Measurements from ENCODE around the gene SND1. TPM values are rescaled to one million over a fixed set of nuclear protein-coding genes. Genes with fewer than 3 reads are reported as not detected.

SND1 gene
- total and polyA plus RNA-seq, 2 of the 4 experiments (the other 2 are of a cell fraction), result 154 to 294 TPM

GRCh38 chr7:127761196-127761595 is 109.2 kb downstream of the SND1 start:
- Histone ChIP-seq H4K8ac (ENCODE audit: low read depth in 2 of 2, low read length in 2 of 2) (no peak overlapping the region), H3K4me1 (ENCODE audit: control insufficient read depth, insufficient read depth, low read length) (no peaks in the 10 kb centered on the region), H3K56ac (ENCODE audit: extremely low read depth, insufficient read depth, low read length) (no peak overlapping the region), H3K4me2 (ENCODE audit: low read depth, low read length) (no peak overlapping the region), H2BK20ac (ENCODE audit: low read depth, low read length) (no peak overlapping the region), H4K5ac (ENCODE audit: low read depth, low read length) (no peak overlapping the region), H2AFZ (replicated peaks; ENCODE audit: low read length, poor library complexity) (no peak overlapping the region), H3K27ac (ENCODE audit: insufficient read depth, low read length) (no peak overlapping the region), H4K91ac (ENCODE audit: insufficient read depth, low read depth, low read length) (no peak overlapping the region), H2AK9ac (replicated peaks; ENCODE audit: low read depth, low read length, poor library complexity) (no peak overlapping the region), H2BK15ac (ENCODE audit: low read depth, low read length) (no peak overlapping the region), H2AK5ac (ENCODE audit: low read depth, low read length) (no peak overlapping the region), H3K9me3 (ENCODE audit: control insufficient read depth, insufficient read depth, low read length) (no peaks in the 10 kb centered on the region), H4K20me1 (ENCODE audit: insufficient read depth, low read length) (peaks cover 59% of the 10 kb centered on the region), H3K14ac (replicated peaks; ENCODE audit: low read depth, low read length) (no peak overlapping the region), H3K36me3 (ENCODE audit: control insufficient read depth, insufficient read depth, low read length) (peaks cover 4% of the 10 kb centered on the region; the same call in 1 of the 2 replicates), H3K9ac (ENCODE audit: low read depth, low read length) (no peak overlapping the region), H3K23ac (ENCODE audit: low read depth, low read length) (no peak overlapping the region), H3K79me1 (ENCODE audit: low read depth in 1 of 2, low read length in 2 of 2) (peaks cover 57 to 77% of the 10 kb centered on the region in 2 experiments), H3K9me1 (ENCODE audit: insufficient read depth, low read length) (peaks cover 11% of the 10 kb centered on the region), H3K27me3 (ENCODE audit: control insufficient read depth, insufficient read depth, low read length) (no peaks in the 10 kb centered on the region), H2BK120ac (ENCODE audit: low read depth, low read length) (no peak overlapping the region), H3K4ac (ENCODE audit: low read depth, low read length) (no peak overlapping the region), H2BK5ac (ENCODE audit: low read depth, low read length, poor library complexity, severe bottlenecking) (no peak overlapping the region), H3K18ac (ENCODE audit: low read depth, low read length) (no peak overlapping the region), H3K4me3 (ENCODE audit: insufficient read depth, low read depth, low read length) (no peak overlapping the region)
- no CpG with 5 or more reads among the region's 2 CpGs for WGBS, 2 experiments (ENCODE audit: extremely low coverage in 2 of 2, insufficient read length in 1 of 2)
- no TSS peak for BruUV-seq (replicated peaks)
- ChIA-PET POLR2A (ENCODE audit: unreplicated experiment) (no interaction called here), CTCF (no interaction called here)
- dilution Hi-C loops (cut with HindIII; ENCODE audit: low sequenced_read_pairs, unreplicated experiment) (no loop called here), in situ Hi-C loops (cut with MboI; ENCODE audit: low sequenced_read_pairs) (no loop called here), intact Hi-C loops (cut with micrococcal nuclease) (no loop called here)
- ATAC-seq (ENCODE audit: low read depth) (no peak), DNase-seq (no peak)
- TF ChIP-seq MAZ (IDR thresholded peaks at IDR 0.05; ENCODE audit: borderline replicate concordance, low read depth, low read length) (no peak), BHLHE40 (IDR thresholded peaks at IDR 0.05; ENCODE audit: low read depth, low read length) (no peak), MXI1 (IDR thresholded peaks at IDR 0.05; ENCODE audit: borderline replicate concordance, low read depth, low read length) (no peak), MAFK (IDR thresholded peaks at IDR 0.05; ENCODE audit: low read depth, low read length) (no peak), CEBPB (IDR thresholded peaks at IDR 0.05; ENCODE audit: low read depth, low read length) (no peak), RFX5 (IDR thresholded peaks at IDR 0.05; ENCODE audit: low read depth, low read length) (no peak), RCOR1 (IDR thresholded peaks at IDR 0.05; ENCODE audit: insufficient replicate concordance, low read length) (no peak), FOS (IDR thresholded peaks at IDR 0.05; ENCODE audit: low read depth, low read length) (no peak), CHD1 (IDR thresholded peaks at IDR 0.05; ENCODE audit: low read depth, low read length) (no peak), POLR2A (IDR thresholded peaks at IDR 0.05; ENCODE audit: low read depth, low read length) (no peak), NFE2L2 (IDR thresholded peaks at IDR 0.05; ENCODE audit: low read depth, low read length) (no peak), RAD21 (IDR thresholded peaks at IDR 0.05; ENCODE audit: low read length) (no peak), SMC3 (IDR thresholded peaks at IDR 0.05; ENCODE audit: low read depth, low read length) (no peak)
- TF ChIP-seq, protein P1, sequence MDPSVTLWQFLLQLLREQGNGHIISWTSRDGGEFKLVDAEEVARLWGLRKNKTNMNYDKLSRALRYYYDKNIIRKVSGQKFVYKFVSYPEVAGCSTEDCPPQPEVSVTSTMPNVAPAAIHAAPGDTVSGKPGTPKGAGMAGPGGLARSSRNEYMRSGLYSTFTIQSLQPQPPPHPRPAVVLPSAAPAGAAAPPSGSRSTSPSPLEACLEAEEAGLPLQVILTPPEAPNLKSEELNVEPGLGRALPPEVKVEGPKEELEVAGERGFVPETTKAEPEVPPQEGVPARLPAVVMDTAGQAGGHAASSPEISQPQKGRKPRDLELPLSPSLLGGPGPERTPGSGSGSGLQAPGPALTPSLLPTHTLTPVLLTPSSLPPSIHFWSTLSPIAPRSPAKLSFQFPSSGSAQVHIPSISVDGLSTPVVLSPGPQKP (IDR thresholded peaks at IDR 0.05; ENCODE audit: borderline replicate concordance, low read depth, low read length), result no peak
- TF ChIP-seq, protein P2, sequence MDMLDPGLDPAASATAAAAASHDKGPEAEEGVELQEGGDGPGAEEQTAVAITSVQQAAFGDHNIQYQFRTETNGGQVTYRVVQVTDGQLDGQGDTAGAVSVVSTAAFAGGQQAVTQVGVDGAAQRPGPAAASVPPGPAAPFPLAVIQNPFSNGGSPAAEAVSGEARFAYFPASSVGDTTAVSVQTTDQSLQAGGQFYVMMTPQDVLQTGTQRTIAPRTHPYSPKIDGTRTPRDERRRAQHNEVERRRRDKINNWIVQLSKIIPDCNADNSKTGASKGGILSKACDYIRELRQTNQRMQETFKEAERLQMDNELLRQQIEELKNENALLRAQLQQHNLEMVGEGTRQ (IDR thresholded peaks at IDR 0.05; ENCODE audit: low read depth, low read length), result no peak
- TF ChIP-seq, protein P3, sequence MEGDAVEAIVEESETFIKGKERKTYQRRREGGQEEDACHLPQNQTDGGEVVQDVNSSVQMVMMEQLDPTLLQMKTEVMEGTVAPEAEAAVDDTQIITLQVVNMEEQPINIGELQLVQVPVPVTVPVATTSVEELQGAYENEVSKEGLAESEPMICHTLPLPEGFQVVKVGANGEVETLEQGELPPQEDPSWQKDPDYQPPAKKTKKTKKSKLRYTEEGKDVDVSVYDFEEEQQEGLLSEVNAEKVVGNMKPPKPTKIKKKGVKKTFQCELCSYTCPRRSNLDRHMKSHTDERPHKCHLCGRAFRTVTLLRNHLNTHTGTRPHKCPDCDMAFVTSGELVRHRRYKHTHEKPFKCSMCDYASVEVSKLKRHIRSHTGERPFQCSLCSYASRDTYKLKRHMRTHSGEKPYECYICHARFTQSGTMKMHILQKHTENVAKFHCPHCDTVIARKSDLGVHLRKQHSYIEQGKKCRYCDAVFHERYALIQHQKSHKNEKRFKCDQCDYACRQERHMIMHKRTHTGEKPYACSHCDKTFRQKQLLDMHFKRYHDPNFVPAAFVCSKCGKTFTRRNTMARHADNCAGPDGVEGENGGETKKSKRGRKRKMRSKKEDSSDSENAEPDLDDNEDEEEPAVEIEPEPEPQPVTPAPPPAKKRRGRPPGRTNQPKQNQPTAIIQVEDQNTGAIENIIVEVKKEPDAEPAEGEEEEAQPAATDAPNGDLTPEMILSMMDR (conservative IDR thresholded peaks at IDR 0.05; ENCODE audit: low read depth, low read length), result no peak
